HepG2 (cell line): ENCODE results near the gene PRSS22. TPM values are rescaled to one million over a fixed set of nuclear protein-coding genes. Genes with fewer than 3 reads are reported as not detected.
A peak's percentile ranks its signal among the peaks of the same experiment; 100 is the strongest.

Experiments
- GTF3A ChIP-seq: sonication (generic); formaldehyde crosslinking; conservative IDR thresholded peaks from 2 replicates; pipeline ENCODE4 v1.4.0; 2020; ENCODE audit warnings: mild to moderate bottlenecking, missing genetic modification reagents
- GZF1 ChIP-seq: sonication (generic); formaldehyde crosslinking; IDR thresholded peaks from 2 replicates; pipeline ENCODE4 v1.5.1; 2020; ENCODE audit warnings: mild to moderate bottlenecking, missing genetic modification reagents
- KDM5A ChIP-seq: fragments of 200-600 bp; sonication (generic); IDR thresholded peaks from 2 replicates; pipeline ENCODE4 v1.7.0; 2018; ENCODE audit warnings: antibody characterized with exemption, mild to moderate bottlenecking, low read length, borderline replicate concordance
- MIER2 ChIP-seq: IDR thresholded peaks from 2 replicates; pipeline ENCODE4 v1.6.1; 2016; ENCODE audit warnings: missing biosample characterization, missing genetic modification reagents
- NR2F6 ChIP-seq, 2 experiments: IDR thresholded peaks; 2 replicates each; pipeline ENCODE4 v1.6.1; 2016; ENCODE audit warnings: antibody characterized with exemption in 1 of 2, mild to moderate bottlenecking in 1 of 2
- TEAD3 ChIP-seq: optimal IDR thresholded peaks from 2 replicates; pipeline ENCODE3; 2016; ENCODE audit warnings: borderline replicate concordance
- THAP9 ChIP-seq: sonication (generic); formaldehyde crosslinking; IDR thresholded peaks from 2 replicates; pipeline ENCODE4; 2020; ENCODE audit warnings: missing genetic modification reagents, mild to moderate bottlenecking, borderline replicate concordance
- ZNF143 ChIP-seq: sonication (generic); formaldehyde crosslinking; IDR thresholded peaks from 2 replicates; pipeline ENCODE4 v1.4.0; 2020; ENCODE audit warnings: missing genetic modification reagents
- ZNF235 ChIP-seq: sonication (generic); formaldehyde crosslinking; IDR thresholded peaks from 2 replicates; pipeline ENCODE4 v1.8.1; 2023; ENCODE audit warnings: mild to moderate bottlenecking, missing genetic modification reagents, borderline replicate concordance
- ZNF512B ChIP-seq: sonication (generic); formaldehyde crosslinking; IDR thresholded peaks from 2 replicates; pipeline ENCODE4 v1.5.1; 2020; ENCODE audit warnings: missing genetic modification reagents, mild to moderate bottlenecking, borderline replicate concordance
- polyA plus RNA-seq, 8 experiments: library from polyadenylated mRNA; depleted of rRNA in 3 of 8; stranded (reverse) in 7 of 8; unstranded in 1 of 8; fragments of >200 nt; fragmentation: Illumina TruSeq in 4 of 8; extraction: Trizol in 4 of 8; gene quantifications; 2 replicates each; pipeline versions ENCODE4 v1.2.1 to v1.2.3, GENCODE V29; 2011 to 2016; ENCODE audit warnings: low read depth in 4 of 8, missing spikeins in 1 of 8, mixed read lengths in 1 of 8; ENCODE audit not compliant: insufficient read depth in 1 of 8
- total RNA-seq, 5 experiments: library from RNA; depleted of rRNA; stranded (reverse); fragments of >200 nt; fragmentation: Illumina TruSeq; extraction: Trizol; gene quantifications; 2 replicates each; pipeline ENCODE4 v1.2.3, GENCODE V29; 2016; ENCODE audit warnings: low read depth in 1 of 5
- TF ChIP-seq, protein P1 (sequence below): sonication (generic); formaldehyde crosslinking; IDR thresholded peaks from 2 replicates; pipeline ENCODE4 v1.4.0; 2020; ENCODE audit warnings: missing genetic modification reagents
- TF ChIP-seq, protein P2 (sequence below): sonication (generic); formaldehyde crosslinking; IDR thresholded peaks from 2 replicates; pipeline ENCODE4 v1.5.0; 2020; ENCODE audit warnings: missing genetic modification reagents
- TF ChIP-seq, protein P3 (sequence below): sonication (generic); formaldehyde crosslinking; IDR thresholded peaks from 2 replicates; pipeline ENCODE4 v1.4.0; 2020; ENCODE audit warnings: missing genetic modification reagents, borderline replicate concordance
- TF ChIP-seq, protein P4 (sequence below): sonication (generic); formaldehyde crosslinking; conservative IDR thresholded peaks from 2 replicates; pipeline ENCODE4 v1.4.0; 2020; ENCODE audit warnings: missing genetic modification reagents

Gene PRSS22
- total and polyA plus RNA-seq, 2 of the 13 experiments (the other 11 are each of a cell fraction or from before 2014, with no cell fraction given) = 0.24 to 0.32 TPM

DNA sequence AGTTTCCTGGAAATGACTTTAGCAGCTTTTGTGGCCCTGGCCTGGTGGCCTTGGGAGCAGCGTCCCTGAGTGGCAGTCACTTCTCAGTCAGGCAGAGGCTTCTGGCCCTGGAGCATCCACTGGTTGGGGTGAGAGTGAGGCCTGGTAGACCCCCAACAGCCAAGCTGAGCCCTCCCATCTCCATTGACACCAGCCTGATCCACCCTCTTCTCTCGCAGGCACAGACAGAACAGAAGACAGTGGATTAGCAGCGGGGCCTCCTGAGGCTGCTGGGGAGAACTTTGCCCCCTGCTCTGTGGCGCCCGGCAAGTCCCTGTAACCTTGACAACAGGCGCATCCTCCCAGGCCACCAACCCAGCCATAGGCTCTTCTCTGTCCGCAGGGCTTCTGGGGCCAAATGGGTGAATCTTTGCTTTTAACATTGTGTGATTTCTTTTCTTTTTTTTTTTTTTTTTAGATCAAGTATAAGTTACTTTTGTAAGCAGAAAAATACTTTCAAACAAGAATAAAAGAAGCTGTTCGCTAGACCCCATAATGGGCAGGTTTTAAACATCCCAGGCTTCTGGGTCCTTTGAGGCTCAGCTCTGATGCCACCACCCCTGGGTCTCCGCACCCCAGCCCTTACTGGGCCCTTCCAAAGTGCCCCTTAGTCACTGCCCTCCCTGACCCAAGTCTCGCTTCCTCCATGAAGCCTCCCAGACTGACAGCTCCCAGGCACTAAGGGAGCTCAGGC is 41.0 kb upstream of the PRSS22 start (continued):
- TF ChIP-seq, protein P1, sequence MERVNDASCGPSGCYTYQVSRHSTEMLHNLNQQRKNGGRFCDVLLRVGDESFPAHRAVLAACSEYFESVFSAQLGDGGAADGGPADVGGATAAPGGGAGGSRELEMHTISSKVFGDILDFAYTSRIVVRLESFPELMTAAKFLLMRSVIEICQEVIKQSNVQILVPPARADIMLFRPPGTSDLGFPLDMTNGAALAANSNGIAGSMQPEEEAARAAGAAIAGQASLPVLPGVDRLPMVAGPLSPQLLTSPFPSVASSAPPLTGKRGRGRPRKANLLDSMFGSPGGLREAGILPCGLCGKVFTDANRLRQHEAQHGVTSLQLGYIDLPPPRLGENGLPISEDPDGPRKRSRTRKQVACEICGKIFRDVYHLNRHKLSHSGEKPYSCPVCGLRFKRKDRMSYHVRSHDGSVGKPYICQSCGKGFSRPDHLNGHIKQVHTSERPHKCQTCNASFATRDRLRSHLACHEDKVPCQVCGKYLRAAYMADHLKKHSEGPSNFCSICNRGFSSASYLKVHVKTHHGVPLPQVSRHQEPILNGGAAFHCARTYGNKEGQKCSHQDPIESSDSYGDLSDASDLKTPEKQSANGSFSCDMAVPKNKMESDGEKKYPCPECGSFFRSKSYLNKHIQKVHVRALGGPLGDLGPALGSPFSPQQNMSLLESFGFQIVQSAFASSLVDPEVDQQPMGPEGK (CRISPR knock-in tag) = peak; percentile 37; the same call in 1 of the 2 replicates
- no peak for TF ChIP-seq ZNF512B (CRISPR knock-in tag)
- TF ChIP-seq TEAD3 (CRISPR knock-in tag) = no peak
- TF ChIP-seq, protein P2, sequence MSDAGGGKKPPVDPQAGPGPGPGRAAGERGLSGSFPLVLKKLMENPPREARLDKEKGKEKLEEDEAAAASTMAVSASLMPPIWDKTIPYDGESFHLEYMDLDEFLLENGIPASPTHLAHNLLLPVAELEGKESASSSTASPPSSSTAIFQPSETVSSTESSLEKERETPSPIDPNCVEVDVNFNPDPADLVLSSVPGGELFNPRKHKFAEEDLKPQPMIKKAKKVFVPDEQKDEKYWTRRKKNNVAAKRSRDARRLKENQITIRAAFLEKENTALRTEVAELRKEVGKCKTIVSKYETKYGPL (CRISPR knock-in tag) = no peak
- TF ChIP-seq ZNF143 (CRISPR knock-in tag) = no peak
- TF ChIP-seq THAP9 (CRISPR knock-in tag) = no peak; the same call in 1 of the 2 replicates
- no peak for TF ChIP-seq GTF3A (CRISPR knock-in tag)
- no peak for TF ChIP-seq KDM5A
- TF ChIP-seq NR2F6 (IDR thresholded peaks at IDR 0.05) = no peak
- 0 out of 2 replicates have a peak, but pooled peaks have one; percentile 14 for TF ChIP-seq NR2F6 (CRISPR knock-in tag; IDR thresholded peaks at IDR 0.05)
- TF ChIP-seq GZF1 = no peak
- TF ChIP-seq ZNF235 = no peak
- TF ChIP-seq, protein P3, sequence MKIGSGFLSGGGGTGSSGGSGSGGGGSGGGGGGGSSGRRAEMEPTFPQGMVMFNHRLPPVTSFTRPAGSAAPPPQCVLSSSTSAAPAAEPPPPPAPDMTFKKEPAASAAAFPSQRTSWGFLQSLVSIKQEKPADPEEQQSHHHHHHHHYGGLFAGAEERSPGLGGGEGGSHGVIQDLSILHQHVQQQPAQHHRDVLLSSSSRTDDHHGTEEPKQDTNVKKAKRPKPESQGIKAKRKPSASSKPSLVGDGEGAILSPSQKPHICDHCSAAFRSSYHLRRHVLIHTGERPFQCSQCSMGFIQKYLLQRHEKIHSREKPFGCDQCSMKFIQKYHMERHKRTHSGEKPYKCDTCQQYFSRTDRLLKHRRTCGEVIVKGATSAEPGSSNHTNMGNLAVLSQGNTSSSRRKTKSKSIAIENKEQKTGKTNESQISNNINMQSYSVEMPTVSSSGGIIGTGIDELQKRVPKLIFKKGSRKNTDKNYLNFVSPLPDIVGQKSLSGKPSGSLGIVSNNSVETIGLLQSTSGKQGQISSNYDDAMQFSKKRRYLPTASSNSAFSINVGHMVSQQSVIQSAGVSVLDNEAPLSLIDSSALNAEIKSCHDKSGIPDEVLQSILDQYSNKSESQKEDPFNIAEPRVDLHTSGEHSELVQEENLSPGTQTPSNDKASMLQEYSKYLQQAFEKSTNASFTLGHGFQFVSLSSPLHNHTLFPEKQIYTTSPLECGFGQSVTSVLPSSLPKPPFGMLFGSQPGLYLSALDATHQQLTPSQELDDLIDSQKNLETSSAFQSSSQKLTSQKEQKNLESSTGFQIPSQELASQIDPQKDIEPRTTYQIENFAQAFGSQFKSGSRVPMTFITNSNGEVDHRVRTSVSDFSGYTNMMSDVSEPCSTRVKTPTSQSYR = no peak
- TF ChIP-seq, protein P4, sequence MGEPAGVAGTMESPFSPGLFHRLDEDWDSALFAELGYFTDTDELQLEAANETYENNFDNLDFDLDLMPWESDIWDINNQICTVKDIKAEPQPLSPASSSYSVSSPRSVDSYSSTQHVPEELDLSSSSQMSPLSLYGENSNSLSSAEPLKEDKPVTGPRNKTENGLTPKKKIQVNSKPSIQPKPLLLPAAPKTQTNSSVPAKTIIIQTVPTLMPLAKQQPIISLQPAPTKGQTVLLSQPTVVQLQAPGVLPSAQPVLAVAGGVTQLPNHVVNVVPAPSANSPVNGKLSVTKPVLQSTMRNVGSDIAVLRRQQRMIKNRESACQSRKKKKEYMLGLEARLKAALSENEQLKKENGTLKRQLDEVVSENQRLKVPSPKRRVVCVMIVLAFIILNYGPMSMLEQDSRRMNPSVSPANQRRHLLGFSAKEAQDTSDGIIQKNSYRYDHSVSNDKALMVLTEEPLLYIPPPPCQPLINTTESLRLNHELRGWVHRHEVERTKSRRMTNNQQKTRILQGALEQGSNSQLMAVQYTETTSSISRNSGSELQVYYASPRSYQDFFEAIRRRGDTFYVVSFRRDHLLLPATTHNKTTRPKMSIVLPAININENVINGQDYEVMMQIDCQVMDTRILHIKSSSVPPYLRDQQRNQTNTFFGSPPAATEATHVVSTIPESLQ = no peak
- no peak for TF ChIP-seq MIER2 (CRISPR knock-in tag)
